GM21447 (cell line): ENCODE measurements around the gene COQ6.
"Not testable (repeated sequence)": the region's sequence is repeated elsewhere in the genome, so short reads cannot be mapped to it uniquely, and the experiment has no call there.

Experiments used
- ATAC-seq: cut with Tn5 transposase; IDR thresholded peaks from one replicate; pipeline ENCODE4 v1.9.1; 2021; ENCODE audit not compliant: unreplicated experiment

The COQ6 gene

DNA sequence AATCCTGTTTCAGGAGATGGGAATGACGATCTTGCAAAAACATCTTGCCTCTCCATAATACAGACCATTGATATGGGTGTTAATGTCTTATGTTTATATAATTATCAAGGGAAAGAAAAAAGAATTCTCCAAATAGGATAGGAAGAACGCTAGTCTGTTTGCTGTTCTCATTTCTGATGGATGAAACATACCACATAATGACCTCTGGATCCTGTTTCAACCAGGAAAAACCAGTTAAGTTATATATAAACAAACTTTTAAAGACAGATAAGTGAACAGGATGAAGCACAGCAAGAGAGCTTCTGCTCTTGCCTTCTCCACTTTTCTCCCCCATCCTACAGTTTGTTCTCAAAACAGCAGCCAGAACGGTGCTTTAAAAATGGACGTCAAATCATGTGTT, 27.8 kb downstream of the COQ6 start:
- ATAC-seq = no peak

DNA sequence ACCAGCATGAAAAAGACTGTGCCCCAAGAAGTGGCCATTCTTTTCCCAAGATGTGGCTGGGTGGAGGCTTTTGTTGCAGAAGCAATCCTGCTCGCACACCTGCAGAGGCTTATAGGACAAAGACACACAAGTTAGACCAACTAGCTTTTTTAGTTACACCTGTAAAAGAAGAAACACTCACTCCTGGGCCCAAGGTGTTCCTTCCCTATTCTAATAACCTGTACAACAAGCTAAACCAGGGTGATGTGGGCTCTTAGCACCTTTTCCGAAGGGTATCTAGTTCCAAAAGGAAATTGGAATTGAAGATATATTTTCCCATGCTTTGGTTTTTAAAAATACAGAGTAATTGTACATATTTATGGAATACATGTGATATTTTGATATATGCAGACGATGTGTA, 38.0 kb downstream of the COQ6 start:
- ATAC-seq = no peak

DNA sequence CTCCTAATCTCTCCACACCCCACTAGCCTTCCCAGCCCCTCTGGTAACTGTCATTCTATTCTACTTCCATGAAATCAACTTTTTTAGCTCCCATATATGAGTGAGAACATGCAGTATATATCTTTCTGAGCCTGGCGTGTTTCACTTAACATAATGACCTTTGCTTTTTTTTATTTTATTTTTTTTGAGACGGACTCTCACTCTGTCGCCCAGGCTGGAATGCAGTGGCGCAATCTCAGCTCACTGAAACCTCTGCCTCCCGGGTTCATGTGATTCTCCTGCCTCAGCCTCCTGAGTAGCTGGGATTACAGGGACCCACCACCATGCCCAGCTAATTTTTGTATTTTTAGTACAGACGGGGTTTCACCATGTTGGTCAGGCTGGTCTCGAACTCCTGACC, 38.6 kb downstream of the COQ6 start:
- ATAC-seq = not testable (repeated sequence)

DNA sequence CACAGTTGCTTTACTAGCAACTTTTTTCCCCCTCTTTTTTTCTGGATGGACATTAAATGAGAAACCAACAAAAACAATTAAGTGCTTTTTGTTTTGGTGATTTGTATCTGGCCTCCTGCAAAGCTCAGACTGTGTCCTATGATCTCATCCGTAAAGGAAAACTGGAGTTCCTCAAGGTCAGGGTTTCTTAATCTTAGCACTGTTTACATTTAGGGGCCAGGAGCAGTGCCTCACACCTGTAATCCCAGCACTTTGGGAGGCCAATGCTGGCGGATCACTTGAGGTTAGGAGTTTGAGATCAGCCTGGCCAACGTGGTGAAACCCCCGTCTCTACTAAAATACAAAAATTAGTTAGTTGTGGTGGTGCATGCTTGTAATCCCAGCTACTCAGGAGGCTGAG, 41.0 kb downstream of the COQ6 start:
- no peak for ATAC-seq

DNA sequence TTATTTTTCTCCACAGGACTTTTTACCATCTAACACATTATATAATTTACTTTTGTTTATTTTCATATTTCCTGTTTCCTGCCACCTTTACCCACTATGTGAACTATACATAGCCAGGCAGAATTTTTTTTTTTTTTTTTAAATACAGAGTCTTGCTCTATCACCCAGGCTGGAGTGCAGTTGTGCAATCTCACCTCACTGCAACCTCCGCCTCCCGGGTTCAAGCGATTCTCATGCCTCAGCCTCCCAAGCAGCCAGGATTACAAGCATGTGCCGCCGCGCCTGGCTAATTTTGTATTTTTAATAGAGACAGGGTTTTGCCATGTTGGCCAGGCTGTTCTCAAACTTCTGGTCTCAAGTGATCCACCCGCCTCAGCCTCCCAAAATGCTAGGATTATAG, 44.8 kb downstream of the COQ6 start:
- not testable (repeated sequence) for ATAC-seq

DNA sequence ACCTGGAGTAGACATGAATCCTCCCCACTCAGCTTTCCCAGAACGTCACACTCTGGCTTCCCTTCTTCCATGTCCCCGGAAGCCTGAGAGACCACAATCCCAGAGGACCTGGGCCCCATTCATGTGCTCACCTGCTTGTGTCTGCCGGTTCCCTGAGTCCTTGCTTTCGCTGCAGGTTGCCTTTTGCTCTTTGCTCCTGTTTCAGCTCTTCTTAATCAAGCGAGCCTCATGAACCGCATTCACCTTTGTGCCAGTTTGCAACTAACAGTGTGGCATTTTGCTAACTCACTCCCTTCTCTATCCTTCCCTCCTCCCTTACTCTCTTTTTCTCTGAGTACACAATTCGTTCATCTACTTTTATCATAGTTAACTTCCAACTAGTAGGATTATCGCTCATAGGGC, 45.9 kb downstream of the COQ6 start:
- no peak for ATAC-seq

DNA sequence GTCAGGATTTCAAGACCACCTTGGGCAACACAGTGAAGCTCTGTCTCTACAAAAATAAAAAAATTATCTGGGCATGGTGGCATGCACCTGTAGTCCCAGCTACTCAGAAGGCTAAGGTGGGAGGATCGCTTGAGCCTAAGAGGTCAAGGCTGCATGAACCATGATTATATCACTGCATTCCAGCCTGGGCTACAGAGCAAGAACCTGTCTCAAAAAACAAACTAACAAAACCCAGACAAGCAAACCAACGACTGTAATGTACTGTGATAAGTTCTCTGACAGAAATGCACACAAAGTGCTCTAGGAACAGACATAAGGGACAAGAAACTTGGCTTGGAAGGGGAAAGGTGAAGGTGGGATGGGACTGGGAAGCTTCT, 46.6 kb downstream of the COQ6 start:
- ATAC-seq = no peak

DNA sequence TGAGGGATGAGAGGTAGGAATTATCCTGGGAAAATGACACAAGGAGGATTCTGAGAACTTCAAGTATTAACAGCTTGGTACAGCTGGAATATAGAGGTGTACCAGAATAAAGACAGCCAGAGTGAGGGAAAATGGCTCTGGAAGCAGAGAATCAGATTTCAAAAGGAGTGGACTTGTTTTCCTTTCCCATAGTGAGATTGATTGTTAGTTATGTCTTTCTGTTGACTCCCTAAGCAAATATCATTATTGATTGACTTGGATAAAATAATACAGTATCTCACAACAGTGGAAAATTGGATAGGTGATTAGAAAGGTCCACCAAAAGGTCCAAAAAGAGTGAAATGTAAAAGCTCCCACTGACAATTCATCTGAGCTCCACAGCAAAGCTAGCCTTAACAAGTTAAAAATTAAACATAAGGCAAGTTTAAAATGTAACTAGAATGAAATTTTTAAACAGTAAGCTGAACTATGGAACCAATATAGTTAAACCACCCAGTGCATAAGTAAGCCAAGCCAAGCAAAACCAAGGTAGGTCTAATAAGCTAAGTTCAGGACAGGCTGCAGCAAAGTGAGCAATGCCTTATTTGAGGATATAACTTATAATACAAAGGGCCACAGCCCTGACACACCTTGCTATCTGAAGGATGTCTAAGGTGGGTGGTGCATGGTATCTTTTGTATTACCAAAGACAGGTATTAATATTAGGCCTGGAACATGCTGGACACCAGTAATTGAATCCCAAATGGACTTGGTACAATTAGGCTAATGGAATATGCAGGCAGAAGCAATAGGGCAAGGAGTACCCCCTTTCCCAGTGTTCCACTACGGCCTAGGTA, 47.2 kb downstream of the COQ6 start:
- no peak for ATAC-seq

DNA sequence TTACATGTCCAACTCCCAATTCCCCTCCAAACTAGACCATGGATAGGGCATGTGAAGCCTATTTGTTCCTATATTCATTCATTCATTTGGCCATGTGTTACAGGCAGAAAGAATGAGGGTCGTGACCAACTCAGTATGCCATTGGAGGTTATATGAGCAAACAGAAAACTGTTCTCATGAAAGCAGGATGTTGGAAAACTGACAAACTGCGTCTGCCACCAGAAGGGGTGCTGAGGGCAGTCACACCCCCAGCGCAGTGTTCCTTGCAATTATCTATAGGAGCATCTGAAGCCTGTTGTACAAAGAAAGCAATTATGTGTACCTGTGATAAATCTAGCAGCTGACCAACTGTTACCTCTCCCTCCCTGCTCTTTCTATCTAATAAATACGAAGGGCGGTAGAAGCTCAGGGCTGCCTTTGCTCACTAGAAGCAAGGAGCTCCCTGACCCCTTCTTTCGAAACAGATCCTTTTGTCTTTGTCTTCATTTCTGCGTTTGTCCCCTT, 47.9 kb downstream of the COQ6 start:
- no peak for ATAC-seq

DNA sequence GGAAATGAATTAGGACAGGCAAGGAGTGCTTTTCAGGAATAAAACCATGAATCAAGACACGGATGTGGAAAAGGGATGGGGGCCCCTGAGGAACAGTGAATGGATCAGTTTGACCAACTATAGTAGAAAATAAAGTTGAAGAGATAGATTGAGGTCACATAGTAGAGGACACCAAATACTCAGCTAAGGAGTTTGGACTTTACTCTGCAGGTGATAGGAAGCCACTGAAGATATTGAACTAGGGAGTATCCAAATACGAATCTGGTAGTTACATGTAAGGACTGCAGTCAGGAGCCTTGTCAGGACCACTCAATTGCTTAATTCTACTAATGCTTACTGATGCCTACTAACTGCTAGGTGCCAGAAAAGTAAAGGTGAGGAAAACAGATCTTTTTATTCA, 48.6 kb downstream of the COQ6 start:
- no peak for ATAC-seq

DNA sequence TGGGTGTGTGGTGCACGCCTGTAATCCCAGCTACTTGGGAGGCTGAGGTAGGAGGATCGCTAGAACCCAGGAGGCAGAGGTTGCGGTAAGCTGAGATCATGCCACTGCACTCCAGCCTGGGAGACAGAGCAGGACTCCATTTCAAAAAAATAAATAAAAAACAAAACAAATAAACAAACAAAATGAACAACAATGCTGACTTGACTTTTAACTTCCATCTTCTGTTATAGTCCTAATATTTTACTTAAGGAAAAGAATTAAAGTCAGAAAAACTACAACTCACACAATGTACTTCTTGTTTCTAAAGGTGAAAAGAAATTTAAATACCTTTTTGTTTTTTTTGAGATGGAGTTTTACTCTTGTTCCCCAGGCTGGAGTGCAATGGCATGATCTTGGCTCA, 55.6 kb downstream of the COQ6 start:
- ATAC-seq = not testable (repeated sequence)

DNA sequence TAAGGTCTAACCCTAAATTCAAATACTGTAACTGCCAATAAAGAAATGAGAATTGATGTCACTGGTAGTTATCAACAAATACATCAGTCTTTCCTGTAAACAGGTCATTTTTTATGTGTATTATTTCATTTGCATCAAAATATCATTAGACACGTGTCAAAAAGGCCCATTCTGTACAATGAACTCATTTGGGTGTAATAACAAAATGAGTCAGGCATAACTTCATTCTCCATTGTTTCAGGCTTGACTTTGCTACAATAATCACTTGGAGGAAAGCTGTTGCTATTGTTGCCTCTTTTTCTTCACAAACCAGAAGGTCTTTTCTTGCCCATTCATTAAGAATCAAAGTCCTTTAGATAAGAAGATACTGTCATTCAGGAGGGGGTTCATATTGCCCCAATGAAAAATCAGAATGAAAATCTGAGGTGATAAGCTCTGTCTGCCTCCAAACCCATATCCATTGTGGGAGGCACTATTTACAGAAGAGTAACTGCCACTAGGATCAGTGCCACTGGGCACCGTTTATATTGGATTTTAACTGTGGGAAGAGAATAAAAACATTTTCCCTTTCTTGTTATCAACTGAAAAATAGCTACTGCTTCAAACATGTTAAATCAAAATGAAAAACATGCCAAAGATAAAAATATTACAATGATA, 58.9 kb downstream of the COQ6 start:
- ATAC-seq = no peak
